Transverse colon (tissue), 4 donors: ENCODE measurements around the gene ACTN1.
A peak's percentile ranks its signal among the peaks of the same experiment; 100 is the strongest.

ENCODE experiments used
- CTCF ChIP-seq, 5 experiments: fragments of 200-600 bp in 3 of 5; fragments of 450-650 bp in 2 of 5; sonication (generic) in 3 of 5; IDR thresholded peaks; 1 replicate in 2 of 5; 2 replicates in 3 of 5; pipeline ENCODE4 v1.5.1; 2016 to 2017; ENCODE audit warnings: antibody characterized with exemption in 5 of 5, inconsistent platforms in 3 of 5, mild to moderate bottlenecking in 2 of 5, moderate library complexity in 1 of 5
- EP300 ChIP-seq: sonication (generic); formaldehyde crosslinking; IDR thresholded peaks from one replicate; pipeline ENCODE4 v1.6.1; 2017; ENCODE audit warnings: antibody characterized with exemption, low read depth
- POLR2A ChIP-seq: fragments of 450-650 bp; IDR thresholded peaks from one replicate; pipeline ENCODE4 v1.6.1; 2016; ENCODE audit warnings: antibody characterized with exemption, mild to moderate bottlenecking, moderate library complexity
- POLR2AphosphoS5 ChIP-seq, 3 donors: sonication (generic); formaldehyde crosslinking; IDR thresholded peaks; one replicate each; pipeline ENCODE4 v1.6.1; 2016; ENCODE audit warnings: antibody characterized with exemption in 3 of 3

- no peak for TF ChIP-seq CTCF (IDR thresholded peaks at IDR 0.05)
- peak; percentile 65 for TF ChIP-seq POLR2A
- peak; percentile 64 to 90 (median 65) for TF ChIP-seq POLR2AphosphoS5 (IDR thresholded peaks at IDR 0.05)
- peak; percentile 85 for TF ChIP-seq EP300
These were observed 31.3 kb downstream of the ACTN1 start for GRCh38 chr14:68947802-68948201.
